Natural killer cell treated with Interleukin-12 subunit alpha and Interleukin-12 subunit beta and Interleukin-15 and Interleukin-18, amount 100 ng/mL, for 72 hours (primary cell): Measurements from ENCODE around the gene PSMB1. TPM values are rescaled to one million over a fixed set of nuclear protein-coding genes. Genes with fewer than 3 reads are reported as not detected.
"Not testable (repeated sequence)": the region's sequence is repeated elsewhere in the genome, so short reads cannot be mapped to it uniquely, and the experiment has no call there.

Experiments
- ATAC-seq, 2 donors: fragments of 150-1000 bp; cut with Tn5 transposase in 1 of 2; sonication (Bioruptor Pico), chemical (Tn5 transposase) in 1 of 2; 2 replicates each; pipeline ENCODE4 v1.10.0; 2021
- DNase-seq: peaks from one replicate; pipeline ENCODE4 v3.0.0; 2022; ENCODE audit warnings: low spot score
- H3K27ac Mint-ChIP-seq, 2 donors: 1 replicate in 1 of 2; 2 replicates in 1 of 2; pipeline ENCODE4 v1.8.0; 2022; ENCODE audit warnings: mixed read lengths in 2 of 2, mild to moderate bottlenecking in 1 of 2, moderate library complexity in 1 of 2
- H3K27me3 Mint-ChIP-seq, 2 donors: 1 replicate in 1 of 2; 2 replicates in 1 of 2; pipeline ENCODE4 v1.8.0; 2022; ENCODE audit warnings: mixed read lengths in 2 of 2
- H3K36me3 Mint-ChIP-seq: one replicate; pipeline ENCODE4 v1.8.0; 2022; ENCODE audit warnings: mixed read lengths
- H3K4me1 Mint-ChIP-seq, 2 donors: 1 replicate in 1 of 2; 2 replicates in 1 of 2; pipeline ENCODE4 v1.8.0; 2022; ENCODE audit warnings: low read depth in 2 of 2, mixed read lengths in 2 of 2, mild to moderate bottlenecking in 1 of 2
- H3K4me3 Mint-ChIP-seq: one replicate; pipeline ENCODE4 v1.8.0; 2022; ENCODE audit warnings: mixed read lengths
- H3K9me3 Mint-ChIP-seq: 2 replicates; pipeline ENCODE4 v1.8.0; 2022; ENCODE audit warnings: mixed read lengths
- total RNA-seq, 2 donors: library from RNA; stranded (reverse); gene quantifications; one replicate each; pipeline ENCODE4 v1.2.3, GENCODE V29; 2022

The PSMB1 gene
- total RNA-seq, 2 donors from 2014 or later, result 154 to 204 TPM

GRCh38 chr6:170524172-170524502 is 29.0 kb downstream of the PSMB1 start:
- Mint-ChIP-seq H3K27ac (no peak overlapping the region), H3K27me3 (peaks cover 34 to 45% of the 10 kb centered on the region in 2 donors), H3K9me3 (no peaks in the 10 kb centered on the region), H3K4me3 (no peak overlapping the region), H3K4me1 (peaks cover 19 to 22% of the 10 kb centered on the region in 2 donors), H3K36me3 (peaks cover 3% of the 10 kb centered on the region)
- DNase-seq, result no peak
- ATAC-seq, result no peak

GRCh38 chr6:170523256-170524171 is 29.6 kb downstream of the PSMB1 start:
- peak overlapping the region; percentile 34 for H3K4me3 Mint-ChIP-seq
- H3K4me1 Mint-ChIP-seq, result peaks cover 19 to 22% of the 10 kb centered on the region in 2 donors
- peak; percentile 63 to 77 for ATAC-seq
- DNase-seq, result no peak
- no peaks in the 10 kb centered on the region for H3K9me3 Mint-ChIP-seq
- peaks cover 5% of the 10 kb centered on the region for H3K36me3 Mint-ChIP-seq
- H3K27ac Mint-ChIP-seq, result no peak overlapping the region
- H3K27me3 Mint-ChIP-seq, result peaks cover 40 to 51% of the 10 kb centered on the region in 2 donors

DNA sequence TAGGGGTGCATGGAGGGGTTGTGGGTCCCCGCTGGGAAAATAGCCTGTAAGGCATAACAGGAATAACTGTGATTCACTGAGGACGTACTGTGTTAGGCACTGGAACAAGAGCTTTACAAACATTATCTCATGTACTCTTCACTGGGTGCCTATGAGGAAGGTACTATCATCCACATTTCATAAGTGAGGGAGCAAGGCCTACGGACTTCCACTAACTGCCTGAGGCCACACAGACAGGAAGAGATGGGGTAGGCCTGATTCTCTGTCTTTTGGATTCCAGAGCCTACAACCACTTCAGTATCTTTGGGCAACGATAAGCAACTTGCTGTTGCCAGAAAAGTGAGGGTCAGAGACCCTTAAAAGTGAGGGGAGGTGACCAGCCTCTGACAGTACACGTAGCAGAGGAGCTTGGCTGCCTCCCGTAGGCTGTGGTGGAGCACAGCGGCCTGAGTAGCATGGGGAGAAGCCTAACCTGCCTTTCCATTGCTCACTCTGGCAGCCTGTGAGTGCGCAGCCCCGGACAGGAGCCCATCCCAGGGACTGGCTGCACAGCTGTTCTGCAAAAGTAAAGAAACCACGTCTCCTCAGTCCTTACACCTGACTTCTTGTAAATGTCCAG is 30.4 kb downstream of the PSMB1 start:
- DNase-seq (no peak), ATAC-seq (peak in 1 of 2 donors; percentile 36)
- H3K4me1 Mint-ChIP-seq, result peaks cover 19 to 22% of the 10 kb centered on the region in 2 donors
- H3K9me3 Mint-ChIP-seq, result no peaks in the 10 kb centered on the region
- no peak overlapping the region for H3K4me3 Mint-ChIP-seq
- peaks cover 46 to 59% of the 10 kb centered on the region in 2 donors for H3K27me3 Mint-ChIP-seq
- peaks cover 5% of the 10 kb centered on the region for H3K36me3 Mint-ChIP-seq
- H3K27ac Mint-ChIP-seq, result no peak overlapping the region

- Mint-ChIP-seq H3K4me3 (no peak overlapping the region), H3K4me1 (peaks cover 10% of the 10 kb centered on the region in 2 donors), H3K27me3 (peaks cover 36 to 63% of the 10 kb centered on the region in 2 donors), H3K9me3 (no peaks in the 10 kb centered on the region), H3K27ac (no peak overlapping the region), H3K36me3 (peaks cover 5% of the 10 kb centered on the region)
- DNase-seq (peak; percentile 71), ATAC-seq (peak; percentile 79 to 87)
Observed at GRCh38 chr6:170516783-170517616, 36.1 kb downstream of the PSMB1 start.

- Mint-ChIP-seq H3K9me3 (no peaks in the 10 kb centered on the region), H3K27me3 (peaks cover 27 to 49% of the 10 kb centered on the region in 2 donors), H3K4me3 (no peak overlapping the region), H3K4me1 (peaks cover 5 to 6% of the 10 kb centered on the region in 2 donors), H3K36me3 (peaks cover 5% of the 10 kb centered on the region), H3K27ac (no peak overlapping the region)
- ATAC-seq (no peak), DNase-seq (no peak)
Observed at GRCh38 chr6:170514908-170515307, 38.2 kb downstream of the PSMB1 start.

DNA sequence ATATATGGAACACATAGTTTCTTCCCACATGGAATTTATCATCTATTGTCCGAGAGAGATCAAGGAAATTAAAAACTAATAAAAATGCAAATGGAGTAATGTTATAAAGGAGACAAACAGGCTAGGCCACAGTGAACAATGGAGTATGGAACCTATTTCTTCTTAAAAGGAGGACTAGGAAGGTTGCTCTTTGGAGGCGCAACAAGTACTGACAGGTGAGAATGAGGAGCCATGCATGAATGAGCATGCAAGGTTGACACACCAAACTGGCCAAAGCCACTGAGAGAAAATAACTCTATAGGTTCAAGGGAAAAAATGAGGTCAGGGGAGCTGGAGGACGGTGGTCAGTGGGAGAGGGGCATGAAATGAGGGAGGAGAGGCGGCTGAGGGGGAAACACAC is 40.9 kb downstream of the PSMB1 start:
- peaks cover 5 to 6% of the 10 kb centered on the region in 2 donors for H3K4me1 Mint-ChIP-seq

DNA sequence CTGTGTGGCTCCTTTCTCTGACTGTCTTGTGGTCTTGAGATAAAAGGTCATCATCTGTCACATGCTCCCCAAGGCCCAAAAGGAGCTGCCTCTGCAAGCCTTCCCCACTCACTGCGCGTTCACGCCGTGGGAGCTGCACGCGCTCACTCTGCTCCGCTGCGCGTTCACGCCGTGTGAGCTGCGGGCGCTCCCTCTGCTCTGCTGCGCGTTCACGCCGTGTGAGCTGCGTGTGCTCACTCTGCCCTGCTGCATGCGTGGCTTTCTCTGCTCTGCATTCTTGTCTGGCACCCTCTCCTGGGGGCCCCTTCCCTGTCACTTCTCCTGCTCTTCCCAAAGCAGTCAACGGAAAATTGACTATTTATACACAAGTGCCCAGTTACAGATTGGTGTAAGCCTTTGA is 42.5 kb downstream of the PSMB1 start:
- ATAC-seq (no peak), DNase-seq (no peak)
- H3K4me3 Mint-ChIP-seq, result no peak overlapping the region
- H3K27me3 Mint-ChIP-seq, result peaks cover 18 to 19% of the 10 kb centered on the region in 2 donors
- no peaks in the 10 kb centered on the region for H3K36me3 Mint-ChIP-seq
- H3K4me1 Mint-ChIP-seq, result peaks cover 0 to 1% of the 10 kb centered on the region in 2 donors
- no peak overlapping the region for H3K27ac Mint-ChIP-seq
- no peaks in the 10 kb centered on the region for H3K9me3 Mint-ChIP-seq

More for the DNA sequence above, 40.9 kb downstream of the PSMB1 start:
- Mint-ChIP-seq H3K27me3 (peaks cover 13 to 22% of the 10 kb centered on the region in 2 donors), H3K9me3 (no peaks in the 10 kb centered on the region), H3K36me3 (no peaks in the 10 kb centered on the region), H3K4me3 (no peak overlapping the region), H3K27ac (no peak overlapping the region)
- ATAC-seq, result no peak
- DNase-seq, result no peak

DNA sequence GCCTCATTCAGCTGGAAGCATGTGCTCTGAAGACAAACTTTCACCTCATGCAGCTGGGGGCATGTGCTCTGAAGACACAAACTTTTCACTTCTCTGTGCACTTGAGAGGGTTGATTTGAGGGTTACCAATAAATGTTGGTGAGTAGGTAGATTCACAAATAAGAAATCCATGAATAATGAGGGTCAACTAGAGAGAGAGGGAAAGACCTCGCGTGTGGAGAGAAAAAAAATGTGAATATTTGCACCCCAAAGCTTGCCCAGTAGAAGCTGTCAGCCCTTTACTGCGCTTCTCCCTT is 43.4 kb downstream of the PSMB1 start:
- no peaks in the 10 kb centered on the region for H3K9me3 Mint-ChIP-seq
- H3K4me1 Mint-ChIP-seq, result peaks cover 0 to 5% of the 10 kb centered on the region in 2 donors
- H3K36me3 Mint-ChIP-seq, result no peaks in the 10 kb centered on the region
- no peak for ATAC-seq
- H3K27ac Mint-ChIP-seq, result no peak overlapping the region
- no peak for DNase-seq
- H3K4me3 Mint-ChIP-seq, result no peak overlapping the region
- H3K27me3 Mint-ChIP-seq, result peaks cover 18 to 20% of the 10 kb centered on the region in 2 donors

- not testable (repeated sequence) for ATAC-seq, DNase-seq, H3K27ac Mint-ChIP-seq, H3K36me3 Mint-ChIP-seq, H3K4me3 Mint-ChIP-seq, H3K9me3 Mint-ChIP-seq
- peaks cover 18 to 20% of the 10 kb centered on the region in 2 donors for H3K27me3 Mint-ChIP-seq
- H3K4me1 Mint-ChIP-seq, result peaks cover 0 to 11% of the 10 kb centered on the region in 2 donors
Observed at GRCh38 chr6:170508892-170509722, 44.0 kb downstream of the PSMB1 start.

GRCh38 chr6:170508275-170508674 is 44.8 kb downstream of the PSMB1 start:
- not testable (repeated sequence) for ATAC-seq, H3K4me3 Mint-ChIP-seq, H3K27ac Mint-ChIP-seq, H3K36me3 Mint-ChIP-seq, H3K9me3 Mint-ChIP-seq, DNase-seq
- Mint-ChIP-seq H3K27me3 (peaks cover 18 to 23% of the 10 kb centered on the region in 2 donors), H3K4me1 (peaks cover 0 to 18% of the 10 kb centered on the region in 2 donors)

- not testable (repeated sequence) for H3K27ac Mint-ChIP-seq
Observed at GRCh38 chr6:170507728-170508127, 45.4 kb downstream of the PSMB1 start.

DNA sequence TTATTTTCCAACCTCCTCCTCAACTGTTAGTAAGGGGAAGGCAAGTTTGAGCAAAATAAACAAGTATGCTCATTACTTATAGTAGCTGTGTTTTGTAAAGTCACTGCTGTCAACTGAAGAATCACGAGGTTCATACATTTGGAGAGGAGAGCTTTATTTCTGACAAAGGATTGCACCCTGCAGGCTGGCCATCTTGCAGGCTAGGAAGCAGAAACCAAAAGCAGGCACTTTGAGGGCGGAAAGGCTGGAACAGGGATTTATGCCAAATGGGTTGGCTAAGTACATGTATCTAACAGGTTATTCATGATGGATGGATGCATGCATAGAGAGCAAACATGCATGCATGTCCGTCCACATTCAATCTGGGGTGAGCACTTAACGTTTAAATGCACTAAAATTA is 46.7 kb downstream of the PSMB1 start:
- peaks cover 9% of the 10 kb centered on the region for H3K9me3 Mint-ChIP-seq
- peaks cover 0 to 34% of the 10 kb centered on the region in 2 donors for H3K4me1 Mint-ChIP-seq
- no peak for ATAC-seq
- no peak for DNase-seq
- H3K4me3 Mint-ChIP-seq, result no peak overlapping the region
- H3K27ac Mint-ChIP-seq, result no peak overlapping the region
- H3K27me3 Mint-ChIP-seq, result peaks cover 20 to 35% of the 10 kb centered on the region in 2 donors
- peaks cover 9% of the 10 kb centered on the region for H3K36me3 Mint-ChIP-seq

More at GRCh38 chr6:170507728-170508127, 45.4 kb downstream of the PSMB1 start:
- not testable (repeated sequence) for H3K4me3 Mint-ChIP-seq, H3K36me3 Mint-ChIP-seq, ATAC-seq, DNase-seq, H3K9me3 Mint-ChIP-seq
- Mint-ChIP-seq H3K4me1 (peaks cover 0 to 24% of the 10 kb centered on the region in 2 donors), H3K27me3 (peaks cover 18 to 29% of the 10 kb centered on the region in 2 donors)

DNA sequence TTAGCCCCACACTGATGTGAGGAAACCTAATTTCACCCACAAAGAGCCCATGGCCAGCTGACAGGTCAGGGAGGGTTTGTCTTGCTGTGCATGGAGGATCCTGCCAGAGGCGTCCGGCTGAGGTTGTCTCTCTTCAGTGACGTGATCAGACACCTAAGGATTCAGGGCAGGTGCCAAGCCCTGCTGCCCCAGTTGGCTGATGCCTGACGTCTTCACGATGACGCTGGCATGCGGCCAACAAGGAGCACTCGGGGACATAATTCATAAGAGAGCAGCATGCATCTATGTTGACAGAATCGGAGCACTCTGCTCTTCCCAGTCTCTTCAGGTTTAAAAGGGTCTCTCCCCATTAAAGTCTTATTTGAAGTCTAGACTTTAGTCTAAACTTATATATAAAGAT is 47.8 kb downstream of the PSMB1 start:
- no peak for ATAC-seq
- Mint-ChIP-seq H3K27me3 (peaks cover 32 to 43% of the 10 kb centered on the region in 2 donors), H3K36me3 (peaks cover 18% of the 10 kb centered on the region)

More for the DNA sequence above, 47.8 kb downstream of the PSMB1 start:
- DNase-seq, result no peak
- peaks cover 0 to 46% of the 10 kb centered on the region in 2 donors for H3K4me1 Mint-ChIP-seq
- no peak overlapping the region for H3K4me3 Mint-ChIP-seq
- H3K27ac Mint-ChIP-seq, result no peak overlapping the region
- H3K9me3 Mint-ChIP-seq, result peaks cover 17% of the 10 kb centered on the region
